Head of caudate nucleus (tissue), 42 donors: ENCODE results near the gene TOMT.
A peak's percentile ranks its signal among the peaks of the same experiment; 100 is the strongest.

Experiments used
- DNase-seq, 42 donors: peaks; one replicate each; pipeline versions ENCODE4 v3.0.0 to v3.0.0-alpha.2; 2020 to 2021; ENCODE audit warnings: mixed read lengths in 7 of 42
- intact Hi-C: fragments of 100-400 bp; cut with DNase I; formaldehyde crosslinking; loops from one replicate; pipeline ENCODE4 v1.15.0; 2022

TOMT gene, protein sequence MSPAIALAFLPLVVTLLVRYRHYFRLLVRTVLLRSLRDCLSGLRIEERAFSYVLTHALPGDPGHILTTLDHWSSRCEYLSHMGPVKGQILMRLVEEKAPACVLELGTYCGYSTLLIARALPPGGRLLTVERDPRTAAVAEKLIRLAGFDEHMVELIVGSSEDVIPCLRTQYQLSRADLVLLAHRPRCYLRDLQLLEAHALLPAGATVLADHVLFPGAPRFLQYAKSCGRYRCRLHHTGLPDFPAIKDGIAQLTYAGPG

GRCh38 chr11:72105888-72106287 is at the start of gene TOMT:
Gene TOMT, plus strand, starts transcription at chr11:72105924. Its CDS starts 28 bp downstream, at chr11:72105952.
- DNase-seq, result no peak
- intact Hi-C loops, result no loop called here

GRCh38 chr11:72058416-72059034 is 47.2 kb upstream of the TOMT start:
- no peak for DNase-seq
- intact Hi-C loops, result no loop called here

- DNase-seq, result no peak
- intact Hi-C loops, result no loop called here
Observed at GRCh38 chr11:72061739-72062396, 43.9 kb upstream of the TOMT start.

- intact Hi-C loops, result no loop called here
- DNase-seq, result no peak
Observed at GRCh38 chr11:72066855-72067254, 38.9 kb upstream of the TOMT start.

DNA sequence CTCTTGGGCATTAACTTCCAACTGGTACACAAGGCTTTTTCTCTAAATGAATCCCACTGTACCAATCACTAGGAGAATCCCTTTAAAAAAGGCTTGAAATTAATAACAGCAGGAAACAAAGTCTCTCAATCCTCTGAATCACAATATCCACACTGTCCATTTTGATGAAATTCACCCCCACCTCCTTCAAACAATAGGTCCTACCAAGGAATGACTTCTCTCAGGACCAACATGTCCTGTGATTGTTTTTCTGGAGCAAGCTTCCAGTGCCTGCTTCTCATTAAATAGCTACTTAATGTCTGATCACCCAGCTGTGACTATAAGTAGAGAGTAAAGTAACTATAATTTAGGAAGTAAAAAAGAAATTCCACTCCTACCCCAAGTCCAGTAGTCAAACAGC is 38.5 kb upstream of the TOMT start:
- intact Hi-C loops, result no loop called here
- DNase-seq, result no peak

DNA sequence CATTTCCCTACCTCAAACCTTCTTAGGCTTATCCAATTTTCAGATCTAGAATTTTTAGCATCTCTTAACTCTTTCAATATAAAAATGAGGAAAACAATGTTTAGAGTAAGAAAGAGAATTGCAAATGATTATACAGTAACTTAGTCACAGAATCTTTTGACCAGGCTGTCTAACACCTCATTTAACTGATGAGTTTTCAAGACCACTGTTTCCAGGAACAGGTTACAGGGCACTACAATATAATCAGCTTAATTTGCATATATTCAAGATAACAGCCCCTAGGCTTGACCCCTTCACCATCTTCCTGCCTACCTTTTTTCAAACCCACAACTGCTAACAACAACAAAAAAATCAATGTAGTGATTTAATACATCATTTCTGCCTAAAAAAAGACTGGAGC is 38.0 kb upstream of the TOMT start:
- intact Hi-C loops, result no loop called here
- DNase-seq, result no peak

DNA sequence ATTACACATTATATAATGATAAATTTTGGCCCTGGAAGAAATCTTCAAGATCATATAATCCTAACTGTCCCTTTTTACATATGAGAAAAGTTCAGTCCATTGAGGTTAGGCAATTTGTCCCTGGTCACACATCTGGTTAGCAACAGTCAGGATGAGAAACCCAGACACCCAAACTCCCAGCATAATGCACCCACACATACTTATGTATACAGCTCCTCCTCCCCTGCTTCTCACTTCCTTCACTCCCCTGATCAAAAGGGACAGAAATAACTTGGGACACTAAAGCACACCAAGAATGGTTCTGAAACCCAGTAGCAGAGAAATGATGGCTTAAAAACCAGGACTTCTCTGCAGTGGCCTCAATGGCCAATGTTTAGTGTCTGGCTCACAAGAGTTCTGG is 36.5 kb upstream of the TOMT start:
- no peak for DNase-seq
- intact Hi-C loops, result no loop called here

DNA sequence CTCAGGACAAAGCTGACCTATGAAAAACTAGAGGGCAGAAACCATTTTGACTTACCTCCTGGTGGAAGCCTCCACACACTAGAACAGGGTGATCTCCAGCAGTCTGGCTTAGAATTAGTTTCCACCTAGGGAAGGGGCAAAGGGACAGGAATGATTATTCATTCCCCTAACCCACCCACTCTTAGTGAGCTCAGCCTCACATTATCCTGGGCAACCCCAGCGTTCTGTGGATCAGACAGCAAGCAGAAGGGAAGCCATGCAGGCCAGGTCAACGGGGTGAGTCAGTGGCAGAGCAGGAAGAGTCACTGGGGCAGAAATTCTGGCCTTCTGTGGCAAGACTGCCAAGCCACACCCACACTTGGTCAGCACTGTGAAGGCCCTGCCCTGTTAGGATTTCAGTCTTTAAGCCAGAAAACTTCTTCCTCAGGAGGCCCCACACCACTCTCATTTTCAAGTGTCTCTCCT is 35.9 kb upstream of the TOMT start:
- DNase-seq, result peak in 38 of 42 donors; percentile 22 to 86 (median 49)
- intact Hi-C loops, result no loop called here

DNA sequence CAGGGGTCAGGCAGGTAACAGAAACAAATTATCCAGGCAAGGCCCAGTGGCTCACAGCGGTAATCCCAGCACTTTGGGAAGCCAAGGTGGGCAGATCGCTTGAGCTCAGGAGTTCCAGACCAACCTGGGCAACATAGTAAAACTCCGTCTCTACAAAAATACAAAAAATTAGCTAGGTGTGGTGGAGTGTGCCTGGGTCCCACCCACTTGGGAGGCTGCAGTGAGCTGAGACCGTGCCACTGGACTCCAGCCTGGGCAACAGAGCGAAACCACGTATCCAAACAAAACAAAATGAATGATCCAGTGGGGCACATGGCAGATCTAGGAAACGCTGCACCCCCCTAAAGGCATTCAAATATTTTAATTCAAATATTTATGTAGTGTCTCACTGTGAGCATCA is 35.2 kb upstream of the TOMT start:
- DNase-seq, result no peak
- intact Hi-C loops, result no loop called here

- intact Hi-C loops, result no loop called here
- no peak for DNase-seq
Observed at GRCh38 chr11:72072348-72072747, 33.4 kb upstream of the TOMT start.

DNA sequence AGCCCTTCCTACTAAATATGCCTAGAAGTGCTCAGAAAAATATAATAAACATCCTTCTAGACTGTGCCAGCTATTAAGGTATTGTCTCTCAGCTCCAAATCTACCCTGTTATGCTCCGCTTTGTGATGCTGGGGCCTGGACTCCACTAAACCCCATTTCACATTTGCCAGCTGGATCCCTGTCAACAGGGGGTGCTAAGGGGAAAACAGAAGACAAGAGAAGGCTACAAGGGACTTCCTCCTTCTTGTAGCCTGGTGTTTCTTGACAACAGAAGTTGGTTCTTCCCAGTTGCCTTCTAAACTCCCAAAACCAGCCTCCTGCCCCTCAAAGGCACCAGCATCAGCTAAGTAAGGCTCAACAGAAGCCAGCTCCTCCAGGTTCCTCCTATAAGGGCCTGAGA is 30.6 kb upstream of the TOMT start:
- intact Hi-C loops, result no loop called here
- DNase-seq, result peak in 13 of 42 donors; percentile 12 to 53 (median 33)

DNA sequence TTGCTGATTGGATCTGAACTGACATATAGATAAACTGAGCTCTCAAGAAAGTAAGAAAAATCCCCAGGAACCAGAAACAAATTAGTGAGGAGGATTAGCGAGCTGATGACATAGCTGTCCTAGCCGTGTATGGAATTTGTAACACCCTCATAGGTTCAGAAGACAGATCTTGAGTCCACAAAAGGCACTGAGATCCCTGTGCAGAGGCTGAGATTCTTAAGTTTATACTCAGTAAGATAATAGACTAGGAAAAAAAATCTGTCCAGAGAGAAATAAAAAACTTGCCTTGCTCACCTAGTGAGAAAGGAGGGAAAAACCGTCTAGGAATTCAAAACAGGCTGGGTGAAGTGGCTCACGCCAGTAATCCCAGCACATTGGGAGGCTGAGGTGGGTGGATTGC is 30.0 kb upstream of the TOMT start:
- no peak for DNase-seq
- intact Hi-C loops, result no loop called here

- no peak for DNase-seq
- intact Hi-C loops, result no loop called here
Observed at GRCh38 chr11:72078477-72078876, 27.2 kb upstream of the TOMT start.

GRCh38 chr11:72079819-72080325 is 25.9 kb upstream of the TOMT start:
- peak in 2 of 42 donors; percentile 2 to 30 for DNase-seq

DNA sequence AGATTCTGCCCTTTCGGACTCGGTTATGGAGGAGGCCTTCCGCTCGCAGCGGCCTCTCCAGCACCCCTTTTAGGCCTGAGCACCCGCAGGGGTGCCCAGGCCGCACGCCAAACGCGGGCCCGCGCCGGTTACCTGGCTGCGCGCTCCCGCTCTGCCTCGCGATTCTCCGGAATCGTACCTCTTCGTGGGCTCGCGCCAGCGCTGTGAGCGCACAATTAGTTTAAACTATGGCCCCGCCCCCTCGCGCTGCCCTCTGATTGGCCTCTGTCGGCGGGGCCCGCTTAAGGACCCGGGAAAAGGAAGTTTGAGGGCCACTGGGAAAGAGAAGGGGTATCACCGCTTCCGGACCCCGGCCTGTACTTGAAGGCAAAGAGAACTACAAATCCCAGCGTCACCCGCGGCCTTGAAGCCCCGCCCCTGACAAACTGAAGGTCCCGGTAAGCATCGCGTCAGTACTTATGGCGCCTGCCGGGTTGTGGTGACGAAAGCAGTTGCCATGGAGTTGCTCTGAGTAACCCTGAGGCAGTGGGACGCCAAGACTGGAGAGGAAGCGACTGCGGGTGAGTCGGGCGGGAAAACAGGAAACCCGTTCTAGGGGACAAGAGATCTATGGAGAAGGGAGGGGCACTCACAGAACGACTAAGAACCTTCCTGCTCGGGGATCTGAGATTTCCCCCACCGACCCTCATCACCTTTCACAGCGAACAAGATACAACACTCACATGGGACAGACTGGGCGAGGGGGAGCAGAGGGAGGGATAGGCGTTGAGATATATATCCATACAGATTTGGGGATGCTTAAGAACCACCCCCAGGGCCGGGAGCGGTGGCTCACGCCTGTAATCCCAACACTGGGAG is 25.2 kb upstream of the TOMT start, which contains the start of the genes LRRC51 and NUMA1:
LRRC51 (plus strand) TSS at position 525 of the 858 bp plus-strand sequence. CDS start 8,234 bp downstream, outside the sequence.
NUMA1 (minus strand) TSS at position 217 of the 858 bp plus-strand sequence. CDS start 44,599 bp downstream, outside the sequence.
- peak; percentile 98 to 100 (median 99) for DNase-seq
- intact Hi-C loops, result loop anchor here (2.0 kb wide), 2 partner anchors 22 to 40 kb away; partner anchors contain the start of gene LAMTOR1

More at GRCh38 chr11:72079819-72080325, 25.9 kb upstream of the TOMT start:
- intact Hi-C loops, result loop anchor here (2.0 kb wide), 2 partner anchors 23 to 39 kb away; partner anchors contain the start of gene LAMTOR1

- DNase-seq, result peak in 1 of 42 donors; percentile 45
- intact Hi-C loops, result loop anchor here (2.0 kb wide), 2 partner anchors 22 to 40 kb away; partner anchors contain the start of gene LAMTOR1
Observed at GRCh38 chr11:72081184-72081644, 24.5 kb upstream of the TOMT start.

- intact Hi-C loops, result loop anchor here (2.0 kb wide), 2 partner anchors 21 to 41 kb away; partner anchors contain the start of gene LAMTOR1
- DNase-seq, result no peak
Observed at GRCh38 chr11:72081821-72082453, 23.8 kb upstream of the TOMT start.

GRCh38 chr11:72083414-72083813 is 22.3 kb upstream of the TOMT start:
- intact Hi-C loops, result no loop called here
- no peak for DNase-seq
